ENCODE data around the gene TARS2.

TARS2 gene

GRCh38 chr1:150543500-150544143, 56.4 kb downstream of the TARS2 start:
- DNase-seq = peak; percentile 97

- peak; percentile 72 for DNase-seq
Measured at GRCh38 chr1:150544204-150544603, 57.0 kb downstream of the TARS2 start.

- DNase-seq = no peak
Measured at GRCh38 chr1:150545486-150546032, 58.3 kb downstream of the TARS2 start.

DNA sequence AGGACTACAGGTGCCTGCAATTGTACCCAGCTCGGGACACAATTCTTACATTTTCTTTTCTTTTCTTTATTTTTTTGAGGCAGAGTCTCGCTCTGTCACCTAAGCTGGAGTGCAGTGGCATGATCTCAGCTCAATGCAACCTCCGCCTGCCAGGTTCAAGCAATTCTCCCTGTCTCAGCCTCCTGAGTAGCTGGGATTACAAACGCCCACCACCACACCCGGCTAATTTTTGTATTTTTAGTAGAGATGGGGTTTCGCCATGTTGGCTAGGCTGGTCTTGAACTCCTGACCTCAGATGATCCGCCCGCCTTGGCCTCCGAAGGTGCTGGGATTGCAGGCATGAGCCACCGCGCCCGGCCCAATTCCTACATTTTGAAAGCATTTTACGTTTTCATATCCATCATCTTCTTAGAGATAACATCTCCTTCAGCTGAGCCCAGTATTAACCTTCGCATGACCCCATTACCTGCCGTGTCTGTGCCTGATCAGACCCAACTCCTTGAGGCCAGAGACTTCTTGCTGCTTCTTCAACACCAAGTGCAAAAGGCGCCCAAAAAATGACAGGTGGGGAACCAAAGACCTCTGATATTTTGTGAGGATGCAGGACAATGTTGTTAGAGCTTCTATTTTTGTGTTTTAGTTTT, 59.2 kb downstream of the TARS2 start:
- no peak for DNase-seq

DNA sequence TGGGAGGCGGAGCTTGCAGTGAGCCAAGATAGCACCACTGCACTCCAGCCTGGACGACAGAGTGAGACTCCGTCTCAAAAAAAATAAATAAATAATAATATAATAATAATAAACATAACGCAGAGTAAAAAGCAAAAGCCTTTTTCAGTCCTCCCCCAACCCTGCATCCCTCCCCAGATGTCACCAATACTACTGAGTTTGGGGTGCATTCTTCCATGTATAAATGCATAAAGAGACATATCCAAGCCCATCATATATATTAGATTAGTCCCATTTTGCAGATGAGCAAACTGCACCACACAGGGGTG, 61.1 kb downstream of the TARS2 start:
- DNase-seq = no peak

GRCh38 chr1:150548632-150549495, 61.6 kb downstream of the TARS2 start, which contains the start of gene ADAMTSL4:
ADAMTSL4 (plus strand) TSS chr1:150549408; CDS start chr1:150552289, 2,881 bp downstream.
- DNase-seq = peak; percentile 64

GRCh38 chr1:150549496-150550221, 62.4 kb downstream of the TARS2 start:
- no peak for DNase-seq

DNA sequence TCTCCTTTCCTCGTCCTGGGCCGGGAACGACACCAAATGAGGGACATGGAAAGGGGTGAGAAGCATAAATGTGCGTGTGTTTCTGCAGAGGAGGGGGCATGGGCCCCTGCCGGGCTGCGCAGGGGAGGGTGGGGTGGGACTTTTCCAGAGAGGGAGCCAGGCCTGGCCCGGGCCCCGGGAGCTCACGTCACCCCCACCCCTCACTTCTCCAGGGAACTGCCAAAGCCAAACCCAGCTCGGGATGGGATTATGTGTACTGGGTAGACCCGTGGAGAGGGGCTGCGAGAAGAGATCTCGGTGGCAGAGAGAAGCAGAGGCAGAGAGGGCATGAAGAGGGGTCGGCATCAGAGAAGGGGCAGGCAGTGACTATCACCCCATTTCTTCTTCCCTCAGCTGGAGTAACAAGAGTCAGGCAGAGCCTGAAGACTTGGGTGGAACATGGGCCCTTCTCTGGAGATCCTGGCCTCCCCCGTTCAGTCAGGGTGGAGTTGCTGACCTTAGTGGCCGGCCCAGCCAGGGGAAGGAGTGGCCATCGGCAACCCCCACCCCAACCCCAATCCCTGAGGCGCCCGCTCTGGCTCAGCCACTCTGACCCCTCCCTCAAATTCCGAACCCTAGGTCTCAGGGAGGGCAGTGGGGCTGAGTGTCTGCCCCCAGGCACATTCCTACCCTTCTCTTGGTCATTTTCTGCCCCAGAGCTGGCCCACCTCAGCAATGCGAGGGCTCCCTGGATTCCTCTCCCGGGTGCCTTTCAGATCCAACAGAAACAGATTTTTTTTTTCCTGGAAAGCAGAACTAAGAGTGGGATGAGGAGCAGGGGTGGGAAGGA, 63.2 kb downstream of the TARS2 start:
- no peak for DNase-seq

DNA sequence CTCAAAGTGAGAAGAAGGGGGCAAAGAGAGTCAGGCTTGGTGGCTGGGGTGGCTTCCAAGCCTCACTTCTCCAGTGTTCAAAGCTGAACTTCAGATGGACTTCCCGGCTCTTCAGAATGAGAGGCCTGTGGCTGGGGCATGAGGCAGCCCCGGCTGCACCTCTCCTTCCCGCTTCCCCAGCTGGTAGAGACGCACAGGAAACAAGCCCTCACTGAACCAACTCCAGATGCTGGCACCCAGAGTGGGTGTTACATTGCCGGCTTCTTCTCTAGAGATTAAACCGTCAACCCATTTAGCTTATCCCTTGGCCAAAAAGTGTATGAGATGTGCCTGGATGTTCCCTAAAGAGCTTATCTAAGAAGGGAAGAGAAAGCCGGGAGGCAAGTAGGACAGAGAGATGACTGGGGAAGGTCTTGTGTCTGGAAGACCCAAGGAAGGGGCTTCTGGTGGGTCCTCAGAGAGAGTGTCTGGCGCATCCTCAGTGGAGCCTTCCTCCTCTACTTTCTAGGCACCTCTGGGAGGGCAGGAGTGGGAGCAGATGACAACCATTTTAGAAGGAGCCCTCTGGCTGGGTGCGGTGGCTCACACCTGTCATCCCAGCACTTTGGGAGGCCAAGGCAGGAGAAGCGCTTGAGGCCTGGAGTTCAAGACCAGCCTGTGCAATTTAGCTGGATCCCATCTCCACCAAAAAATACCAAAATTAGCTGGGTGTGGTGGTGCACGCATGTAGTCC, 64.0 kb downstream of the TARS2 start:
- no peak for DNase-seq

DNA sequence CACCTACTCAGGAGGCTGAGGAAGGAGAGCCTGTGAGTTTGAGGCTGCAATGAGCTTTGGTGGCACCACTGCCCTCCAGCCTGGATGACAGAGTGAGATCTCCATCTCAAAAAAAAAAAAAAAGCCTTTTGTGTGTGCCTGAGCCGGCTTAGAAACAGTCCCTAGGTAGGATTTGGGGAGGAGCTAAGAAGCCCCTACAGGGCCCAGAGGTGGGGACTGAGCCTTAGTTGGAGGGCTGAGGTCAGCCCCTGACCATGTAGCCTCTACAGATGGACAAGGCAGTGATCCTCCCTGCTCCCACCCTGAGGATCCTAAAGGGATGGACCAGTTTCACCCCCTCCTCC, 64.5 kb downstream of the TARS2 start:
- no peak for DNase-seq

- DNase-seq = no peak
Measured at GRCh38 chr1:150552128-150552910, 65.1 kb downstream of the TARS2 start.

DNA sequence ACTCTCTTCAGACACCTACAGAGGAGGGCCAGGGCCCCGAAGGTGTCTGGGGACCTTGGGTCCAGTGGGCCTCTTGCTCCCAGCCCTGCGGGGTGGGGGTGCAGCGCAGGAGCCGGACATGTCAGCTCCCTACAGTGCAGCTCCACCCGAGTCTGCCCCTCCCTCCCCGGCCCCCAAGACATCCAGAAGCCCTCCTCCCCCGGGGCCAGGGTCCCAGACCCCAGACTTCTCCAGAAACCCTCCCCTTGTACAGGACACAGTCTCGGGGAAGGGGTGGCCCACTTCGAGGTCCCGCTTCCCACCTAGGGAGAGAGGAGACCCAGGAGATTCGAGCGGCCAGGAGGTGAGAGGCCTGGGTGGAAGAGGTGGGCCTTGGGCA, 65.7 kb downstream of the TARS2 start:
- no peak for DNase-seq

GRCh38 chr1:150553392-150554085, 66.3 kb downstream of the TARS2 start:
- no peak for DNase-seq

GRCh38 chr1:150554086-150554452, 66.8 kb downstream of the TARS2 start:
- DNase-seq = no peak

DNA sequence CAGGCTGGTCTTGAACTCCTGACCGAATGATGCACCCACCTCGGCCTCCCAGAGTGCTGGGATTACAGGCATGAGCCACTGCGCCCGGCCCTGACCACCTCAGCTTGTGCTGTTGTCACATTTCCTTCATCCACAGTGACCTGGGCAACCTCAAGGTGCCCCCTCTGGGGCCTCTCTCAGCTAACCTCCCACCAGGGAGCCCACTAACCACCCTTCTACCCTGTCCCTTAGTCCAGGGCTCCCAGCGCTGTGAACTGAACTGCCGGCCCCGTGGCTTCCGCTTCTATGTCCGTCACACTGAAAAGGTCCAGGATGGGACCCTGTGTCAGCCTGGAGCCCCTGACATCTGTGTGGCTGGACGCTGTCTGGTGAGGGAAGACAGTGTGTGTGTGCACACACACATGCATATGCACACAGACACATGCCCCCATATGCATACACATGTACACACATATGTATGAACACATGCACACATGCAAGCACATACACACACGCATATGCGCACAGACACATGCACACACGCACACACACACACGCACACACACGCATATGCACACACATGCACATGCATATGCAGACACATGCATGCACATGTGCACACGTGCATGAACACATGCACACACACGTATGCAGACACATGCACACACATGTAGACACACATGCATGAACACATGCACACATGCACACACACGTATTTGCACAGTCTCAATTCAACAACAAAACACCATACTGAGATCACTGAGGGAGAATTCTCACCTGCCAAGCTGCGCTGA, 68.2 kb downstream of the TARS2 start:
- DNase-seq = no peak

GRCh38 chr1:150555971-150556865, 69.0 kb downstream of the TARS2 start:
- DNase-seq = no peak

DNA sequence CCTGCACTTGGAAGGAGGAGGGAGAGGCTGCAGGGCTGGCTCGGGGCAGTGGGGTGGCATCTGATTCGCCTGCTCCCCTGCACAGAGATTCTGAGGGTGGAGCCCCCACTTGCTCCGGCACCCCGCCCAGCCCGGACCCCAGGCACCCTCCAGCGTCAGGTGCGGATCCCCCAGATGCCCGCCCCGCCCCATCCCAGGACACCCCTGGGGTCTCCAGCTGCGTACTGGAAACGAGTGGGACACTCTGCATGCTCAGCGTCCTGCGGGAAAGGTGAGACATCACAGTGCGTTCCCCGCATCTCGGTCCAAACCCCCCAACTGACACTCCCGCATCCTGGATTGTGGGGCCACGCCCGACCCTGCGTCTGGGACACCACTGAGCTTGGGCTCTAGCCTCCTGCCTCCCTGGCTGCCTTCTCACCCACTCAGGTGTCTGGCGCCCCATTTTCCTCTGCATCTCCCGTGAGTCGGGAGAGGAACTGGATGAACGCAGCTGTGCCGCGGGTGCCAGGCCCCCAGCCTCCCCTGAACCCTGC, 69.9 kb downstream of the TARS2 start:
- no peak for DNase-seq

All from DMS153 (cell line).